Astrocyte (in vitro differentiated cells and primary cell): Measurements from ENCODE around the gene DIO1.

Source experiments
- CTCF ChIP-seq: IDR thresholded peaks from 2 replicates; pipeline ENCODE4 v1.5.1; 2011; ENCODE audit warnings: low read depth, mild to moderate bottlenecking, inconsistent platforms, low read length, moderate library complexity; ENCODE audit not compliant: insufficient read depth
- EZH2 ChIP-seq: IDR thresholded peaks from 2 replicates; pipeline ENCODE4 v1.6.1; 2012; ENCODE audit warnings: mild to moderate bottlenecking, low read length, inconsistent platforms; ENCODE audit not compliant: insufficient read depth

GRCh38 chr1:53869454-53870117, 24.4 kb upstream of the DIO1 start:
- no peak for TF ChIP-seq CTCF
- no peak for TF ChIP-seq EZH2
